CD8-positive, alpha-beta memory T cell (primary cell): ENCODE measurements around the gene RETREG2. TPM values are rescaled to one million over a fixed set of nuclear protein-coding genes. Genes with fewer than 3 reads are reported as not detected.

Source experiments
- CTCF ChIA-PET: fragments of 350-600 bp; sonication (Branson Sonifier 250); formaldehyde crosslinking; loops from one replicate; lab custom pipeline; 2021; ENCODE audit warnings: antibody characterized with exemption; lab: Charles Lee
- POLR2A ChIA-PET: fragments of 350-600 bp; sonication (Branson Sonifier 250); formaldehyde crosslinking; loops from one replicate; lab custom pipeline; 2021; ENCODE audit warnings: antibody characterized with exemption; lab: Charles Lee
- DNase-seq, 5 donors: peaks; one replicate each; pipeline versions ENCODE4 v3.0.0 to v3.0.0-alpha.2; 2020 to 2022; ENCODE audit warnings: mixed read lengths in 1 of 5
- H3K27ac ChIP-seq: one replicate; pipeline ENCODE4 v1.7.0; 2013; ENCODE audit warnings: low read depth, mild to moderate bottlenecking, low read length, moderate library complexity
- H3K27me3 ChIP-seq: 2 replicates; pipeline ENCODE4 v1.7.0; 2013; ENCODE audit warnings: low read length, mild to moderate bottlenecking; ENCODE audit not compliant: insufficient read depth, poor library complexity, severe bottlenecking
- H3K36me3 ChIP-seq: 2 replicates; pipeline ENCODE4 v1.7.0; 2013; ENCODE audit warnings: mild to moderate bottlenecking, low read length, moderate library complexity; ENCODE audit not compliant: insufficient read depth
- H3K4me1 ChIP-seq: 2 replicates; pipeline ENCODE4 v1.7.0; 2013; ENCODE audit warnings: mild to moderate bottlenecking, low read length, moderate library complexity; ENCODE audit not compliant: insufficient read depth
- H3K4me3 ChIP-seq: 2 replicates; pipeline ENCODE4 v1.7.0; 2013; ENCODE audit warnings: mild to moderate bottlenecking, low read length
- H3K9me3 ChIP-seq: 2 replicates; pipeline ENCODE4 v1.7.0; 2013; ENCODE audit warnings: mild to moderate bottlenecking, low read length
- H3K27ac Mint-ChIP-seq, 8 donors: one replicate each; pipeline ENCODE4 v1.8.0; 2020 to 2021; ENCODE audit warnings: mixed read lengths in 8 of 8, mild to moderate bottlenecking in 6 of 8, inconsistent platforms in 3 of 8, moderate library complexity in 3 of 8
- H3K27me3 Mint-ChIP-seq, 2 donors: one replicate each; pipeline ENCODE4 v1.8.0; 2020 to 2021; ENCODE audit warnings: mixed read lengths in 2 of 2, mild to moderate bottlenecking in 1 of 2, moderate library complexity in 1 of 2
- H3K36me3 Mint-ChIP-seq, 3 donors: one replicate each; pipeline ENCODE4 v1.8.0; 2020 to 2021; ENCODE audit warnings: mixed read lengths in 3 of 3, inconsistent platforms in 1 of 3, mild to moderate bottlenecking in 1 of 3
- H3K4me1 Mint-ChIP-seq, 3 donors: one replicate each; pipeline ENCODE4 v1.8.0; 2020 to 2021; ENCODE audit warnings: mixed read lengths in 3 of 3, inconsistent platforms in 1 of 3, mild to moderate bottlenecking in 1 of 3
- H3K4me3 Mint-ChIP-seq, 7 donors: one replicate each; pipeline ENCODE4 v1.8.0; 2020 to 2021; ENCODE audit warnings: mixed read lengths in 7 of 7, mild to moderate bottlenecking in 6 of 7, moderate library complexity in 4 of 7, inconsistent platforms in 2 of 7
- H3K9me3 Mint-ChIP-seq, 5 donors: one replicate each; pipeline ENCODE4 v1.8.0; 2020 to 2022; ENCODE audit warnings: mixed read lengths in 5 of 5, mild to moderate bottlenecking in 3 of 5, moderate library complexity in 2 of 5, inconsistent platforms in 1 of 5
- polyA plus RNA-seq: library from polyadenylated mRNA; unstranded; fragments of 300-500 nt; fragmentation: Illumina TruSeq; gene quantifications from one replicate; pipeline ENCODE4 v1.2.3, GENCODE V29; 2021
- total RNA-seq, 2 experiments: library from RNA; stranded (reverse); gene quantifications; one replicate each; pipeline ENCODE4 v1.2.3, GENCODE V29; 2021

Gene RETREG2
- total and polyA plus RNA-seq, 3 experiments from 2014 or later, result 65.9 to 76.1 (median 67.6) TPM

GRCh38 chr2:219169930-219170654 lies 8.0 kb upstream of the RETREG2 start, which contains the start of gene SLC23A3:
Gene SLC23A3 (minus strand): TSS chr2:219170029. CDS start chr2:219169984, 45 bp downstream.
- Histone ChIP-seq H3K27ac (no peak within 1 kb of the TSS), H3K4me3 (no peak within 1 kb of the TSS), H3K27me3 (no peaks in the 10 kb centered on the region), H3K9me3 (no peaks in the 10 kb centered on the region), H3K4me1 (peaks cover 10% of the 10 kb centered on the region), H3K36me3 (peaks cover 13% of the 10 kb centered on the region)
- Mint-ChIP-seq H3K9me3 (no peaks in the 10 kb centered on the region), H3K36me3 (peaks cover 0 to 43% (median 8%) of the 10 kb centered on the region in 3 donors), H3K27me3 (peaks cover 0 to 2% of the 10 kb centered on the region in 2 donors), H3K4me3 (peak within 1 kb of the TSS in 2 of 7 donors; percentile 65 to 70), H3K27ac (peak within 1 kb of the TSS in 5 of 8 donors; percentile 10 to 85 (median 58)), H3K4me1 (peaks cover 22 to 43% (median 35%) of the 10 kb centered on the region in 3 donors)
- CTCF ChIA-PET, result interaction anchor here (1.0 to 8.6 kb wide), 13 partner anchors 11 to 127 kb away, joined by 3 to 110 read pairs (median 7); partner anchors contain the start of genes ABCB6, GLB1L, NHEJ1 and STK16
- POLR2A ChIA-PET, result interaction anchor here (0.8 to 1.3 kb wide), 3 partner anchors 10 to 961 kb away, joined by 3 to 4 read pairs (median 3); partner anchors contain the start of gene NHEJ1
- no peak for DNase-seq

GRCh38 chr2:219171231-219171651 lies 6.8 kb upstream of the RETREG2 start:
- peaks cover 13% of the 10 kb centered on the region for H3K36me3 ChIP-seq
- H3K27ac ChIP-seq, result no peak overlapping the region
- no peak overlapping the region for H3K4me3 ChIP-seq
- no peaks in the 10 kb centered on the region for H3K9me3 ChIP-seq
- Mint-ChIP-seq H3K36me3 (peaks cover 0 to 50% (median 8%) of the 10 kb centered on the region in 3 donors), H3K27ac (peak overlapping the region in 6 of 8 donors; percentile 43 to 84 (median 72)), H3K4me1 (peaks cover 30 to 54% (median 45%) of the 10 kb centered on the region in 3 donors), H3K9me3 (no peaks in the 10 kb centered on the region), H3K4me3 (peak overlapping the region in 1 of 7 donors; percentile 65), H3K27me3 (peaks cover 0 to 2% of the 10 kb centered on the region in 2 donors)
- ChIA-PET CTCF (interaction anchor here (0.8 to 8.6 kb wide), 17 partner anchors 9 to 123 kb away, joined by 3 to 110 read pairs (median 7); partner anchors contain the start of genes ABCB6, DNAJB2, GLB1L and NHEJ1), POLR2A (interaction anchor here (0.7 to 1.4 kb wide), 5 partner anchors 11 to 58 kb away, joined by 3 to 5 read pairs (median 4); partner anchors contain the start of genes ANKZF1, ATG9A, NHEJ1 and ZFAND2B)
- H3K4me1 ChIP-seq, result peaks cover 21% of the 10 kb centered on the region
- DNase-seq, result peak in 4 of 5 donors; percentile 12 to 50 (median 42)
- H3K27me3 ChIP-seq, result no peaks in the 10 kb centered on the region

DNA sequence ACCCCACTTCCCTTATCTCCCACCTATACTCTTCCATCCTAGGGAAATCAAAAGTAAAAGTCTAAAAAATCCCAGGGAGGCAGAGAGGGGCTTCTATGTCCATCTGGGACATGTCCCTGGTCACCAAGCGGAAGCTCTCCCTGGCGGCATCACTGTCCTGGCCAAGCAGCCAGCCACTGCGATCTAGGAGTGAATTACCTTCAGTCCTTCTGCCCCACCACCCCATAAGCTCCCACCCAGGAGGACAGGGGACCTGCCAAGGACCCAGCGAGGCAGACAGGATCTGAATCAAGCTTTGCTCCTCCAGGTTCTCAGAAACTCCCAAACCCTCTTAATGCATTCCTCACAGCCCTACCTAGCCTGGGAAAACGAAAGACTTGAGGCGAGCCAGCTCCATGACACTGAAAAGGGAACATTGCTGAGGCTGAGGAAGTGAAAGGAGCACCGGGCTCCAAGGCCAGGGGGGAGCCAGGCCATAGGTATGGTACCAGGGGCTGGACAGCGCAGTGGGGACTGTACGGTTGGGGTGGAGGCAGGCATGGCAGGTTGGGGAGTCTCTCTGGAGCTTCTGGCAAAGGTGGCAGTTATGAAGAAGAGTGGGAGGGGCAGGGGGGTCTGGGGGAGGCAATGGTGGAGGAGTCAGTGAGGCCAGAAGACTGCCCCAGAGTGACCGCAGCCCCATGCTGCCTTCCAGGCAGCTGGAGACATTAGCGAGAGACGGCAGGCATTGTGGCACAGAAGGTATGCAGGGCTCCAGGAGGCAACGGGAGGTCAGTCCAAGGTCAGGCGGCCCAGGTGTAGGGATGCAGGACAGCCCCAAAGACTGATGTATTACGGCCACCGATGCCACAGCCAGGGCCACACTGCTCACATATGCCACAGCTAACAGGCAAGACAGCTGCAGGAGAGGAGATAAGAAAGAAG lies 5.6 kb upstream of the RETREG2 start:
- no peaks in the 10 kb centered on the region for H3K9me3 Mint-ChIP-seq
- ChIA-PET POLR2A (interaction anchor here (1.0 to 1.1 kb wide), 2 partner anchors 34 to 39 kb away, joined by 3 read pairs; no protein-coding TSS in a partner anchor), CTCF (interaction anchor here (0.7 to 8.6 kb wide), 16 partner anchors 8 to 292 kb away, joined by 3 to 110 read pairs (median 4); partner anchors contain the start of genes DNAJB2, NHEJ1 and WNT10A)
- peaks cover 13% of the 10 kb centered on the region for H3K36me3 ChIP-seq
- peaks cover 0 to 54% (median 7%) of the 10 kb centered on the region in 3 donors for H3K36me3 Mint-ChIP-seq
- peak overlapping the region in 5 of 8 donors; percentile 14 to 55 (median 29) for H3K27ac Mint-ChIP-seq
- no peaks in the 10 kb centered on the region for H3K27me3 ChIP-seq
- H3K4me3 Mint-ChIP-seq, result peak overlapping the region in 2 of 7 donors; percentile 23 to 37
- DNase-seq, result no peak
- H3K4me1 ChIP-seq, result peaks cover 25% of the 10 kb centered on the region
- H3K27me3 Mint-ChIP-seq, result peaks cover 0 to 2% of the 10 kb centered on the region in 2 donors
- H3K27ac ChIP-seq, result no peak overlapping the region
- H3K9me3 ChIP-seq, result no peaks in the 10 kb centered on the region
- no peak overlapping the region for H3K4me3 ChIP-seq
- H3K4me1 Mint-ChIP-seq, result peaks cover 35 to 57% (median 50%) of the 10 kb centered on the region in 3 donors

GRCh38 chr2:219173176-219173575 lies 4.9 kb upstream of the RETREG2 start:
- peaks cover 37 to 59% (median 53%) of the 10 kb centered on the region in 3 donors for H3K4me1 Mint-ChIP-seq
- H3K4me3 Mint-ChIP-seq, result peak overlapping the region in 1 of 7 donors; percentile 30

DNA sequence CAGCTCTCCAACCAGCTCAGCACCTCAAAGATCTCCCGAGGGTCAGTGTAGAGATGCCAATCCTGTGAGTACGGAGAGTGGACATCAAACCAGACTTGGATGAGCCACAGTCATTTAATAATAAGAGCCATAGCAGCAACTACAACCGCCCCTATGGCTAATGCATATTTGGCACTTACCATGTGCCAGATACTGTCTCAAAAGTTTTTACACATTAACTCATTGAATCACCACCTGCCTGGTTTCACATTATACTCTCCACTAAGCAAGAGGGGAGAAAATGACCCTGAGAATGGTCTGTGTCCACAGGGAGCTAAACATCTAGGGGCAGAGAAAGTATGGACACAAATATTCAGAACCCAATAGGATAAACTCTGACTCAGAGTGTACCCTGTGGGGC lies 3.9 kb upstream of the RETREG2 start:
- H3K27ac Mint-ChIP-seq, result peak overlapping the region in 7 of 8 donors; percentile 20 to 100 (median 81)
- peaks cover 31% of the 10 kb centered on the region for H3K4me1 ChIP-seq

More at GRCh38 chr2:219173176-219173575, 4.9 kb upstream of the RETREG2 start:
- ChIA-PET CTCF (interaction anchor here (0.7 to 8.6 kb wide), 9 partner anchors 14 to 121 kb away, joined by 3 to 110 read pairs (median 6); partner anchors contain the start of gene DNAJB2), POLR2A (interaction anchor here (1.0 kb wide), 1 partner anchor 33 kb away, joined by 3 read pairs; no protein-coding TSS in a partner anchor)
- Histone ChIP-seq H3K27me3 (no peaks in the 10 kb centered on the region), H3K36me3 (peaks cover 13% of the 10 kb centered on the region), H3K27ac (no peak overlapping the region), H3K4me3 (no peak overlapping the region), H3K9me3 (no peaks in the 10 kb centered on the region), H3K4me1 (peaks cover 25% of the 10 kb centered on the region)
- Mint-ChIP-seq H3K27ac (peak overlapping the region in 2 of 8 donors; percentile 14 to 39), H3K27me3 (peaks cover 0 to 2% of the 10 kb centered on the region in 2 donors), H3K36me3 (peaks cover 0 to 58% (median 7%) of the 10 kb centered on the region in 3 donors), H3K9me3 (no peaks in the 10 kb centered on the region)
- DNase-seq, result no peak

DNA sequence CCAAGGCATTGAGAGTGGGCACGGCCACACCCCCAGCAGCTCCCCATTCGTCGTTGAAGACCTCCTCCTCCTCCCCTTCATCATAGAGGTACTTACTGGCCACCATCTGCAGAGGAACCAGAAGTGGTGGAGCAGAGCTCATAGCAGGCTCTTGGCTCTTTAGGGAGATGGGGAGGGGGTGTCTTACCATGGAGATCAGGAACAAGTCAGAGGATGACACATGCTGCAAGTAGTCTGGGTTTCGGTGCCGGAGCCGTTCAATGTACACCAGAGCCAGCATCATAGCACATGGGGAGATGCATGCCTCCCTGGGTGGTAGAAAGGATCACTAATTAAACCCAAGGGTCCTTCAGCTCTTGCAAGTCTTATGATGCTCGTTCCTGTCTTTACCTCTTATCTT lies 3.3 kb upstream of the RETREG2 start:
- Histone ChIP-seq H3K9me3 (no peaks in the 10 kb centered on the region), H3K36me3 (peaks cover 13% of the 10 kb centered on the region), H3K27me3 (no peaks in the 10 kb centered on the region), H3K27ac (no peak overlapping the region), H3K4me3 (no peak overlapping the region), H3K4me1 (peaks cover 37% of the 10 kb centered on the region)
- no peak for DNase-seq
- CTCF ChIA-PET, result interaction anchor here (0.8 to 8.6 kb wide), 5 partner anchors 16 to 119 kb away, joined by 3 to 110 read pairs (median 22); partner anchors contain the start of genes ABCB6 and NHEJ1
- Mint-ChIP-seq H3K27ac (peak overlapping the region; percentile 20 to 100 (median 82)), H3K4me1 (peaks cover 45 to 70% (median 66%) of the 10 kb centered on the region in 3 donors), H3K36me3 (peaks cover 0 to 68% (median 7%) of the 10 kb centered on the region in 3 donors), H3K27me3 (peaks cover 0 to 2% of the 10 kb centered on the region in 2 donors), H3K9me3 (no peaks in the 10 kb centered on the region), H3K4me3 (peak overlapping the region; percentile 30 to 98 (median 85))
- POLR2A ChIA-PET, result interaction anchor here (3.2 to 4.6 kb wide), 2 partner anchors 31 to 79 kb away, joined by 35 to 88 read pairs; partner anchors contain the start of genes TUBA4A, TUBA4B and ZFAND2B

More for the DNA sequence above, 3.9 kb upstream of the RETREG2 start:
- Histone ChIP-seq H3K27ac (no peak overlapping the region), H3K9me3 (no peaks in the 10 kb centered on the region), H3K27me3 (no peaks in the 10 kb centered on the region), H3K4me3 (no peak overlapping the region), H3K36me3 (peaks cover 13% of the 10 kb centered on the region)
- peaks cover 0 to 63% (median 7%) of the 10 kb centered on the region in 3 donors for H3K36me3 Mint-ChIP-seq
- ChIA-PET CTCF (interaction anchor here (0.9 to 8.6 kb wide), 4 partner anchors 15 to 120 kb away, joined by 3 to 110 read pairs (median 38); no protein-coding TSS in a partner anchor), POLR2A (interaction anchor here (4.6 kb wide), 1 partner anchor 32 kb away, joined by 88 read pairs; the partner anchor contains the start of gene ZFAND2B)
- peaks cover 41 to 64% (median 59%) of the 10 kb centered on the region in 3 donors for H3K4me1 Mint-ChIP-seq
- no peaks in the 10 kb centered on the region for H3K9me3 Mint-ChIP-seq
- DNase-seq, result no peak
- H3K4me3 Mint-ChIP-seq, result peak overlapping the region; percentile 4 to 98 (median 36)
- peaks cover 0 to 2% of the 10 kb centered on the region in 2 donors for H3K27me3 Mint-ChIP-seq
